Neural progenitor cell (in vitro differentiated cells): ENCODE measurements around the gene NKAIN2.

ENCODE experiments used
- EZH2phosphoT487 ChIP-seq: fragments of 200-600 bp; sonication (generic); IDR thresholded peaks from 2 replicates; pipeline ENCODE4 v1.6.1; 2017; ENCODE audit warnings: antibody characterized with exemption
- TF ChIP-seq, protein P1 (sequence below): fragments of 200-600 bp; sonication (generic); IDR thresholded peaks from 2 replicates; pipeline ENCODE4 v1.5.1; 2017; ENCODE audit warnings: antibody characterized with exemption, mild to moderate bottlenecking

DNA sequence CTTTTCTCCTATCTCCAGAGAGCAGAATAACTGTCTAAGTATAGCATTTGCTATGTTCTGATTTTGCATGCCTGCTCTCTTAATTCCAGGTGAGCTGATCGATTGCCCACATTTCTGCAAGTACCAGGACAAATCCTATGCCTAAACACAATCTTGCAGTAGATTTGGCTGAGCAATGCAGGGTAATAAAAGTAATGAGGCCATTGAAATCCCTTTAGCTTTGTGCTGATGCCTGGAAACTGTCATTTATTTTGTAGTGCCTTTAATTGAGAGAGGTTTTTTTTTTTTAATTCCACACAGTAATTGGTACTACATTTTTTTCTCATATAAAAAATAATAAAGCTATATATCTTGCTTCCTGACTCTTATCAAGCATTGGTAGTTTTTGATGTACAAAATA is 252.3 kb downstream of the NKAIN2 start:
- TF ChIP-seq, protein P1, sequence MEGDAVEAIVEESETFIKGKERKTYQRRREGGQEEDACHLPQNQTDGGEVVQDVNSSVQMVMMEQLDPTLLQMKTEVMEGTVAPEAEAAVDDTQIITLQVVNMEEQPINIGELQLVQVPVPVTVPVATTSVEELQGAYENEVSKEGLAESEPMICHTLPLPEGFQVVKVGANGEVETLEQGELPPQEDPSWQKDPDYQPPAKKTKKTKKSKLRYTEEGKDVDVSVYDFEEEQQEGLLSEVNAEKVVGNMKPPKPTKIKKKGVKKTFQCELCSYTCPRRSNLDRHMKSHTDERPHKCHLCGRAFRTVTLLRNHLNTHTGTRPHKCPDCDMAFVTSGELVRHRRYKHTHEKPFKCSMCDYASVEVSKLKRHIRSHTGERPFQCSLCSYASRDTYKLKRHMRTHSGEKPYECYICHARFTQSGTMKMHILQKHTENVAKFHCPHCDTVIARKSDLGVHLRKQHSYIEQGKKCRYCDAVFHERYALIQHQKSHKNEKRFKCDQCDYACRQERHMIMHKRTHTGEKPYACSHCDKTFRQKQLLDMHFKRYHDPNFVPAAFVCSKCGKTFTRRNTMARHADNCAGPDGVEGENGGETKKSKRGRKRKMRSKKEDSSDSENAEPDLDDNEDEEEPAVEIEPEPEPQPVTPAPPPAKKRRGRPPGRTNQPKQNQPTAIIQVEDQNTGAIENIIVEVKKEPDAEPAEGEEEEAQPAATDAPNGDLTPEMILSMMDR: no peak
- TF ChIP-seq EZH2phosphoT487: no peak
